GM21360 (cell line): ENCODE data around the gene AGMAT.

Source experiments
- ATAC-seq: cut with Tn5 transposase; IDR thresholded peaks from one replicate; pipeline ENCODE4 v1.9.1; 2021; ENCODE audit warnings: mild to moderate bottlenecking, moderate library complexity; ENCODE audit not compliant: unreplicated experiment

Gene AGMAT

GRCh38 chr1:15525050-15526020 is 59.5 kb downstream of the AGMAT start:
- ATAC-seq: no peak

GRCh38 chr1:15524283-15525049 is 60.4 kb downstream of the AGMAT start:
- peak; percentile 42 for ATAC-seq

- ATAC-seq: no peak
Measured at GRCh38 chr1:15524021-15524282, 60.9 kb downstream of the AGMAT start, which contains the start of gene CASP9. Gene CASP9 (minus strand): TSS chr1:15524215. CDS start chr1:15524200, 15 bp downstream.

GRCh38 chr1:15523104-15524020 is 61.5 kb downstream of the AGMAT start:
- no peak for ATAC-seq

GRCh38 chr1:15522551-15522950 is 62.3 kb downstream of the AGMAT start:
- ATAC-seq: no peak
